ENCODE measurements around the gene TCEAL1.
"Not testable (repeated sequence)": the region's sequence is repeated elsewhere in the genome, so short reads cannot be mapped to it uniquely, and the experiment has no call there.

The TCEAL1 gene

DNA sequence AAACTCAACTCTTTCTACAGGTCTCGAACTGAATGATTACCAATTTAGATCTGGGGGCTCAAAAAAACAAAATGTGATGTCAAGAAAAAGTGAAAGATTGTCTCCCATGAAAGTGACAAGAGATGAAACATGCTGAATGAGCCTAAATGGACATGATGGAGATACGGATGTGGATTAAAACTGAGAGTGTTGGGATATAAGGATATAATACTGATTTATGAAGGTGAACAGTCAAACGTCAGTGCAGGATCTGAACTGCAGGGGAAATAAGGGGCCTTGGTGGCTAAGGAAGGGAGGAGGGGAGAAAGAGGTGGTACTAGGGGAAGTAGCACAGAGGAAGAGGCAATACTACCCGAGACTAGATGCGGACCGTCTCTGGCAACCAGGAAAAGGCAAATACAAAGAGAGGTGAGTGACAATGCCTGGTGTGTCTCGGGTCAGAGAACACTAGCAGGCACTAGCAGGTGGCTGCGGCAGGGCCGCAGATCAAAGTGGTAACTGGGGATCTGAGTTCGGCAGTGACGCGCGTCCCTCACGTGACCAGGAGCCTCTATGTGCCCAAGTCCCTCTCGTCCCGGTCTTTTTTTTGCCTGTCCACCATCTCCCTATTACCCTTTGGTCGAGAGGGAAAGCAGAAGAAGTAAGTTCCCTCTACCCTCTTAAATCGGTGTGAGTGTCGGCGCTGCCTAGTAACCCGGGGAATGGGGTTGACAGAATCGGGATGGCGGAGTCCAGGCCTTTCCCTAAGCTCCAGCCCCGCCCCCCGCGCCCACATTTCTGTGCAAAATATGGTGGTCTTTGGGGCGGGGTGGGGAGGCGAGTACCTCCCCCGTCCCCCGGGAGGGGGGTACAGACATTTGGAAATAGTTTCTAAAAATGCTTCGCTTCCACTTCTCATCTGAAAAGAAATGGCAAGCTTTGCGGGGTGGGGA lies at the start of gene TCEAL1:
Gene TCEAL1, plus strand, starts transcription at position 590 of the 932 bp plus-strand sequence. CDS start 942 bp downstream, outside the sequence.
- peaks cover 5% of the 10 kb centered on the region for H3K4me1 ChIP-seq (ENCODE audit: control insufficient read depth, low read depth, low read length)
- no peaks in the 10 kb centered on the region for H3K27me3 ChIP-seq (ENCODE audit: control insufficient read depth, insufficient read depth, low read length)
- H3K9ac ChIP-seq (ENCODE audit: low read length): peak within 1 kb of the TSS; percentile 74
- H3K9me3 ChIP-seq (ENCODE audit: control insufficient read depth, low read depth, low read length): no peaks in the 10 kb centered on the region
- peak within 1 kb of the TSS; percentile 63 for H3K27ac ChIP-seq (ENCODE audit: low read length)
- peak within 1 kb of the TSS; percentile 88 for H3K4me3 ChIP-seq (ENCODE audit: low read length)
- H3K36me3 ChIP-seq (ENCODE audit: control insufficient read depth, low read depth, low read length): no peaks in the 10 kb centered on the region

- Histone ChIP-seq H3K9ac (ENCODE audit: low read length) (no peak overlapping the region), H3K36me3 (ENCODE audit: control insufficient read depth, low read depth, low read length) (peaks cover 13% of the 10 kb centered on the region), H3K4me3 (ENCODE audit: low read length) (peak overlapping the region; percentile 93), H3K9me3 (ENCODE audit: control insufficient read depth, low read depth, low read length) (no peaks in the 10 kb centered on the region), H3K27me3 (ENCODE audit: control insufficient read depth, insufficient read depth, low read length) (no peaks in the 10 kb centered on the region), H3K27ac (ENCODE audit: low read length) (no peak overlapping the region), H3K4me1 (ENCODE audit: control insufficient read depth, low read depth, low read length) (peaks cover 8% of the 10 kb centered on the region)
Measured at GRCh38 chrX:103584596-103584995, 44.2 kb upstream of the TCEAL1 start.

GRCh38 chrX:103585411-103586313 lies 43.1 kb upstream of the TCEAL1 start, which contains the start of gene TCEAL4:
TSS of gene TCEAL4 (plus strand) at chrX:103585515. CDS start at chrX:103586676, 1,161 bp downstream.
- Histone ChIP-seq H3K9ac (ENCODE audit: low read length) (peak within 1 kb of the TSS; percentile 89), H3K27ac (ENCODE audit: low read length) (no peak within 1 kb of the TSS), H3K9me3 (ENCODE audit: control insufficient read depth, low read depth, low read length) (no peaks in the 10 kb centered on the region), H3K4me3 (ENCODE audit: low read length) (peak within 1 kb of the TSS; percentile 93), H3K36me3 (ENCODE audit: control insufficient read depth, low read depth, low read length) (peaks cover 13% of the 10 kb centered on the region), H3K4me1 (ENCODE audit: control insufficient read depth, low read depth, low read length) (peaks cover 8% of the 10 kb centered on the region), H3K27me3 (ENCODE audit: control insufficient read depth, insufficient read depth, low read length) (no peaks in the 10 kb centered on the region)

DNA sequence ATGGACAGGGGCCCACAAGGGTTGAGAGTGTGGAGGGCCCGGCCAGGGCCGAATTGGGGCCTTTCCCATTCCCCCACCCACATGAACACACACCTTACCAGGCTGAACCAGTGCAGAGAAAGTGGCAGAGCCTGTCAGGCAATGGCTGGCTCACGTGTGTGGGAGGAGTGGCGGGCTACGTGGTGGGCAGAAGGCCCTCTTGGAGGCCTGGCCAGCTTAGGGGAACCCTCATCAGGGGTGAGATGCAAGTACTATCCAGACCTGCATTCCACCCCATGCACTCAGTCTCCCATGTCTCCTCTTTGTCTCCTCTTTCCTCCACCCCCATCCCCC lies 42.5 kb upstream of the TCEAL1 start:
- no peaks in the 10 kb centered on the region for H3K27me3 ChIP-seq (ENCODE audit: control insufficient read depth, insufficient read depth, low read length)
- no peak overlapping the region for H3K27ac ChIP-seq (ENCODE audit: low read length)
- peaks cover 13% of the 10 kb centered on the region for H3K36me3 ChIP-seq (ENCODE audit: control insufficient read depth, low read depth, low read length)
- H3K9ac ChIP-seq (ENCODE audit: low read length): peak overlapping the region; percentile 89
- H3K4me3 ChIP-seq (ENCODE audit: low read length): peak overlapping the region; percentile 93
- H3K9me3 ChIP-seq (ENCODE audit: control insufficient read depth, low read depth, low read length): no peaks in the 10 kb centered on the region
- peaks cover 8% of the 10 kb centered on the region for H3K4me1 ChIP-seq (ENCODE audit: control insufficient read depth, low read depth, low read length)

GRCh38 chrX:103586659-103587058 lies 42.1 kb upstream of the TCEAL1 start:
- H3K27me3 ChIP-seq (ENCODE audit: control insufficient read depth, insufficient read depth, low read length): no peaks in the 10 kb centered on the region
- H3K36me3 ChIP-seq (ENCODE audit: control insufficient read depth, low read depth, low read length): peaks cover 13% of the 10 kb centered on the region
- peaks cover 8% of the 10 kb centered on the region for H3K4me1 ChIP-seq (ENCODE audit: control insufficient read depth, low read depth, low read length)
- H3K27ac ChIP-seq (ENCODE audit: low read length): no peak overlapping the region
- H3K4me3 ChIP-seq (ENCODE audit: low read length): peak overlapping the region; percentile 93
- no peaks in the 10 kb centered on the region for H3K9me3 ChIP-seq (ENCODE audit: control insufficient read depth, low read depth, low read length)
- no peak overlapping the region for H3K9ac ChIP-seq (ENCODE audit: low read length)

DNA sequence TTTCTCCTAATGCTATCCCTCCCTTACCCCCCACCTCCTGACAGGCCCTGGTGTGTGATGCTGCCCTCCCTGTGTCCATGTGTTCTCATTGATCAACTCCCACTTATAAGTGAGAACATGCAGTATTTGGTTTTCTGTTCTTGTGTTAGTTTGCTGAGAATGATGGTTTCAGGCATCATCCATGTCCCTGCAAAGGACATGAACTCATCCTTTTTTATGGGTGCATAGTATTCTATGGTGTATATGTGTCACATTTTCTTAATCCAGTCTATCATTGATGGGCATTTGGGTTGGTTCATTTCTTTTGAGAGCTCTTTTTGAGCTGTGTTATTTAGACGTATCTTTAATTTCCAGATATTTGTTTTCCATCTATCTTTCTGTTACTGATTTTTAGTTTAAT lies 36.5 kb upstream of the TCEAL1 start:
- not testable (repeated sequence) for H3K9me3 ChIP-seq (ENCODE audit: control insufficient read depth, low read depth, low read length); H3K36me3 ChIP-seq (ENCODE audit: control insufficient read depth, low read depth, low read length); H3K4me1 ChIP-seq (ENCODE audit: control insufficient read depth, low read depth, low read length); H3K27me3 ChIP-seq (ENCODE audit: control insufficient read depth, insufficient read depth, low read length); H3K9ac ChIP-seq (ENCODE audit: low read length); H3K4me3 ChIP-seq (ENCODE audit: low read length); H3K27ac ChIP-seq (ENCODE audit: low read length)

DNA sequence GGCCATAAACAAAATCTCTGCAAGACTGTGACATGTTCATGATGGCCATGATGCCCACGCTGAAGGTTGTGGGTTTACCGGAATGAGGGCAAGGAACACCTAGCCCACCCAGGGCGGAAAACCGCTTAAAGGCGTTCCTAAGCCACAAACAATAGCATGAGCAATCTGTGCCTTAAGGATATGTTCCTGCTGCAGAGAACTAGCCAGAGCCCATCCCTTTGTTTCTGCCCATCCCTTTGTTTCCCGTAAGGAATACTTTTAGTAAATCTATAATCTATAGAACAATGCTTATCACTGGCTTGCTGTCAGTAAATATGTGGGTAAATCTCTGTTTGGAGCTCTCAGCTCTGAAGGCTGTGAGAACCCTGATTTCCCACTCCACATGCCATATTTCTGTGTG lies 33.6 kb upstream of the TCEAL1 start:
- not testable (repeated sequence) for H3K36me3 ChIP-seq (ENCODE audit: control insufficient read depth, low read depth, low read length); H3K4me3 ChIP-seq (ENCODE audit: low read length); H3K27me3 ChIP-seq (ENCODE audit: control insufficient read depth, insufficient read depth, low read length); H3K9me3 ChIP-seq (ENCODE audit: control insufficient read depth, low read depth, low read length); H3K27ac ChIP-seq (ENCODE audit: low read length); H3K4me1 ChIP-seq (ENCODE audit: control insufficient read depth, low read depth, low read length); H3K9ac ChIP-seq (ENCODE audit: low read length)

GRCh38 chrX:103607364-103608305 lies 21.1 kb upstream of the TCEAL1 start, which contains the start of gene TCEAL3:
TSS of gene TCEAL3 (plus strand) at chrX:103607963. CDS start at chrX:103609065, 1,102 bp downstream.
- Histone ChIP-seq H3K9ac (ENCODE audit: low read length) (peak within 1 kb of the TSS; percentile 72), H3K27ac (ENCODE audit: low read length) (no peak within 1 kb of the TSS), H3K27me3 (ENCODE audit: control insufficient read depth, insufficient read depth, low read length) (peaks cover 9% of the 10 kb centered on the region), H3K4me1 (ENCODE audit: control insufficient read depth, low read depth, low read length) (peaks cover 4% of the 10 kb centered on the region), H3K4me3 (ENCODE audit: low read length) (peak within 1 kb of the TSS; percentile 78), H3K36me3 (ENCODE audit: control insufficient read depth, low read depth, low read length) (no peaks in the 10 kb centered on the region), H3K9me3 (ENCODE audit: control insufficient read depth, low read depth, low read length) (no peaks in the 10 kb centered on the region)

DNA sequence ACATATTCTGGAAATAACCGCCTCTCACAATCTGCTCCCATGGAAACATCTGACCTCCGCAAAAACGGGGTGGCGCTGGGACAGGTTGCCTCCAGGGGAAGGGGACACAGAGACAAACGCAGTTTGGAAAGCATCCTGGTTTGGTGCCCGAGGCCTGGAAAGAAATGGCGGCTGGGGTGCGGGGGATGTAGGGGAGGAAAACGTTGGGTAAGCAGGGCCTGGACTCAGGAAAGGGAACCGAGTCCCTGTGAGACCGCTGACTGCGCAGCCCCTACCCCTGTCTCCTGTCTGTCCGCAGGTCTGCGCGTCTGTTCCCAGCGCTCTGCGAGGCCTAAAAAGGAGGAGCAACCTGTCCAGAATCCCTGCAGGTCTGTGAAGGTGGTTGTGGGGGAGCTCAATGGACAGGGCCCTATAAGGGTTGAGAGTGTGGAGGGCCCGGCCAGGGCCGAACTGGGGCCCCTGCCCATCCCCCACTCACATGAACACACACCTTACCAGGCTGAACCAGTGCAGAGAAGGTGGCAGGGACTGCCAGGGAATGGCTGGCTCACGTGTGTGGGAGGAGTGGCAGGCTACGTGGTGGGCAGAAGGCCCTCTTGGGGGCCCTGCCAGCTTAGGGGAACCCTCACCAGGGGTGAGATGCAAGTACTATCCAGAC lies 20.3 kb upstream of the TCEAL1 start:
- H3K36me3 ChIP-seq (ENCODE audit: control insufficient read depth, low read depth, low read length): no peaks in the 10 kb centered on the region
- peak overlapping the region; percentile 72 for H3K9ac ChIP-seq (ENCODE audit: low read length)
- no peak overlapping the region for H3K27ac ChIP-seq (ENCODE audit: low read length)
- H3K4me1 ChIP-seq (ENCODE audit: control insufficient read depth, low read depth, low read length): peaks cover 4% of the 10 kb centered on the region
- peak overlapping the region; percentile 78 for H3K4me3 ChIP-seq (ENCODE audit: low read length)
- H3K9me3 ChIP-seq (ENCODE audit: control insufficient read depth, low read depth, low read length): no peaks in the 10 kb centered on the region
- peaks cover 9% of the 10 kb centered on the region for H3K27me3 ChIP-seq (ENCODE audit: control insufficient read depth, insufficient read depth, low read length)

DNA sequence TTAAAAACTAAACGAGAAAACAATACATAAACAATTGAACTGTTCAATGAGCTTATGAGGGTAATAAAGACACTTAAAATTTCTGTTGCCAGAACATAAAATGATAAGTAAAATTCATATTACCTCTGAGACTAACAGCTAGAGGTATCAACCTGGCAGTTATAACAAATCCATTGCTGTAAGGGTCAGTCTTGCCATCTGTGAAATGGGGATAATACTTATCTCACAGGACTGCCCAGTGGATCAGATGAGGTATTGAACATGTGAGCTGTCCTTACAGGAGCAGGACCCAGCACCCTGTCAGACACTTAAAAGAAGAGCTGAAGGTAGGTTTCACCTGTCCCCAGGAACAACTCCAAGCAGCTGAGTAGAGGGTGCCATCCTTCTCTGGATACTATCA lies 18.5 kb upstream of the TCEAL1 start:
- no peaks in the 10 kb centered on the region for H3K9me3 ChIP-seq (ENCODE audit: control insufficient read depth, low read depth, low read length)
- H3K9ac ChIP-seq (ENCODE audit: low read length): no peak overlapping the region
- H3K27me3 ChIP-seq (ENCODE audit: control insufficient read depth, insufficient read depth, low read length): peaks cover 9% of the 10 kb centered on the region
- peaks cover 4% of the 10 kb centered on the region for H3K4me1 ChIP-seq (ENCODE audit: control insufficient read depth, low read depth, low read length)
- no peak overlapping the region for H3K27ac ChIP-seq (ENCODE audit: low read length)
- no peaks in the 10 kb centered on the region for H3K36me3 ChIP-seq (ENCODE audit: control insufficient read depth, low read depth, low read length)
- H3K4me3 ChIP-seq (ENCODE audit: low read length): no peak overlapping the region

All from iPS-18a (cell line).